ENCODE results near the gene ISG15.
A peak's percentile ranks its signal among the peaks of the same experiment; 100 is the strongest.

Gene ISG15

GRCh38 chr1:1013105-1013921 lies at the start of gene ISG15:
Gene ISG15, plus strand, starts transcription at chr1:1013497. Its CDS starts 77 bp downstream, at chr1:1013574.
- peak; percentile 76 to 88 (median 81) for DNase-seq

GRCh38 chr1:963746-964525 lies 49.4 kb upstream of the ISG15 start:
- DNase-seq: no peak

- no peak for DNase-seq
Observed at GRCh38 chr1:964691-965525, 48.4 kb upstream of the ISG15 start.

- DNase-seq: no peak
Observed at GRCh38 chr1:965526-966134, 47.7 kb upstream of the ISG15 start.

GRCh38 chr1:966135-966703 lies 47.1 kb upstream of the ISG15 start, which contains the start of gene PLEKHN1:
Gene PLEKHN1, plus strand, starts transcription at chr1:966482. Its CDS starts 50 bp downstream, at chr1:966532.
- DNase-seq: no peak

GRCh38 chr1:966704-967300 lies 46.5 kb upstream of the ISG15 start:
- DNase-seq: peak in 5 of 6 experiments; percentile 40 to 61 (median 55)

GRCh38 chr1:967466-968343 lies 45.6 kb upstream of the ISG15 start:
- no peak for DNase-seq

GRCh38 chr1:969260-969855 lies 43.9 kb upstream of the ISG15 start:
- DNase-seq: no peak

GRCh38 chr1:970242-970972 lies 42.9 kb upstream of the ISG15 start:
- no peak for DNase-seq

- DNase-seq: no peak
Observed at GRCh38 chr1:970973-971730, 42.1 kb upstream of the ISG15 start.

- DNase-seq: no peak
Observed at GRCh38 chr1:971751-972506, 41.4 kb upstream of the ISG15 start.

- DNase-seq: no peak
Observed at GRCh38 chr1:972726-973458, 40.4 kb upstream of the ISG15 start.

- no peak for DNase-seq
Observed at GRCh38 chr1:973459-974292, 39.6 kb upstream of the ISG15 start.

GRCh38 chr1:974293-974640 lies 39.0 kb upstream of the ISG15 start:
- DNase-seq: no peak

GRCh38 chr1:974687-975328 lies 38.5 kb upstream of the ISG15 start:
- no peak for DNase-seq

- DNase-seq: no peak
Observed at GRCh38 chr1:975365-975764, 37.9 kb upstream of the ISG15 start.

Measured in stimulated activated naive CD4-positive, alpha-beta T cell (primary cell).